Fibroblast of mammary gland (primary cell): ENCODE results near the gene SOS2.
"Not testable (repeated sequence)": the region's sequence is repeated elsewhere in the genome, so short reads cannot be mapped to it uniquely, and the experiment has no call there.

Experiments used
- DNase-seq: peaks from one replicate; pipeline ENCODE4 v3.0.0-alpha.2; 2010; ENCODE audit warnings: low read depth
- H3K4me3 ChIP-seq: 2 replicates; pipeline ENCODE4 v1.5.1; 2011; ENCODE audit warnings: low read depth, mild to moderate bottlenecking, low read length, moderate library complexity; ENCODE audit not compliant: control insufficient read depth
- TF ChIP-seq, protein P1 (sequence below): conservative IDR thresholded peaks from 2 replicates; pipeline ENCODE4 v1.5.1; 2011; ENCODE audit warnings: low read depth, low read length, inconsistent platforms; ENCODE audit not compliant: control insufficient read depth, insufficient read depth

The SOS2 gene

DNA sequence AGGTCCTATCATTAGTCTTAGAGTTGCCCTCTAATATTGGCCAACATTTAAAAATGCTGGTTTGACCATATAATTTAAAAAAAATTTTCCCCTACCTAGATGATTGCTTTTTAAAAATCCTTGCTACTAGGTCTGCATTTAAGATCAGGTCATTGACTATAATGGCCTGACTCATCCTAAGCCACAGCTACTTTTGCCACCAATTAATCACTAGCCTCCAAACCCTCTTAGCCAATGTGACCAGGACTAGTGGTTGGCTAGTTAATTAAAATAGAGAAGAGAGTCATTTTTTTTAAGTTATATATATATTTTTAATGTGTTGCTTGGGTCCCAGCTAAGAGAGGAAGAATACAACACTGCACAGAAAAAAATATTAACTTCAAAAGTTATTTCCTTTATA, 57.5 kb downstream of the SOS2 start:
- TF ChIP-seq, protein P1, sequence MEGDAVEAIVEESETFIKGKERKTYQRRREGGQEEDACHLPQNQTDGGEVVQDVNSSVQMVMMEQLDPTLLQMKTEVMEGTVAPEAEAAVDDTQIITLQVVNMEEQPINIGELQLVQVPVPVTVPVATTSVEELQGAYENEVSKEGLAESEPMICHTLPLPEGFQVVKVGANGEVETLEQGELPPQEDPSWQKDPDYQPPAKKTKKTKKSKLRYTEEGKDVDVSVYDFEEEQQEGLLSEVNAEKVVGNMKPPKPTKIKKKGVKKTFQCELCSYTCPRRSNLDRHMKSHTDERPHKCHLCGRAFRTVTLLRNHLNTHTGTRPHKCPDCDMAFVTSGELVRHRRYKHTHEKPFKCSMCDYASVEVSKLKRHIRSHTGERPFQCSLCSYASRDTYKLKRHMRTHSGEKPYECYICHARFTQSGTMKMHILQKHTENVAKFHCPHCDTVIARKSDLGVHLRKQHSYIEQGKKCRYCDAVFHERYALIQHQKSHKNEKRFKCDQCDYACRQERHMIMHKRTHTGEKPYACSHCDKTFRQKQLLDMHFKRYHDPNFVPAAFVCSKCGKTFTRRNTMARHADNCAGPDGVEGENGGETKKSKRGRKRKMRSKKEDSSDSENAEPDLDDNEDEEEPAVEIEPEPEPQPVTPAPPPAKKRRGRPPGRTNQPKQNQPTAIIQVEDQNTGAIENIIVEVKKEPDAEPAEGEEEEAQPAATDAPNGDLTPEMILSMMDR = no peak
- peak; percentile 51 for DNase-seq
- H3K4me3 ChIP-seq = no peak overlapping the region

DNA sequence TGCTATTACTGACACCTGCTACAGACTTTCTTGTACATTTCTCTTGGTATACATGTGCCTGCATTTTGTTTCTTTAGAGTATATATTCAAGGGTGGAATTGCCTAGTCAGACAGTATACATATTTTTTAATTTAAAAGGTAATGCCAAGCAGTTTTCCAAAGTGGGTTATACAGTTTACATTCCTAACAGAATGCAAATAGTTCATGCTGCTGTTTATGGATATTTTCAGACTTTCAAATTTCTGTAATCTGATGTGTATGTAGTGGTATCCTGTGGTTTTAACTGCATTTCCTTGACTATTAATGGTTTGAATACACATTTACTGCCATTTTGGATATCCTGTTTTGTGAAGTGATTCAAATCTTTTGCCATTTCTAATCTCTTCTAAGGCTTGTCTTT, 59.5 kb downstream of the SOS2 start:
- H3K4me3 ChIP-seq = no peak overlapping the region
- no peak for DNase-seq
- TF ChIP-seq, protein P1 = no peak

DNA sequence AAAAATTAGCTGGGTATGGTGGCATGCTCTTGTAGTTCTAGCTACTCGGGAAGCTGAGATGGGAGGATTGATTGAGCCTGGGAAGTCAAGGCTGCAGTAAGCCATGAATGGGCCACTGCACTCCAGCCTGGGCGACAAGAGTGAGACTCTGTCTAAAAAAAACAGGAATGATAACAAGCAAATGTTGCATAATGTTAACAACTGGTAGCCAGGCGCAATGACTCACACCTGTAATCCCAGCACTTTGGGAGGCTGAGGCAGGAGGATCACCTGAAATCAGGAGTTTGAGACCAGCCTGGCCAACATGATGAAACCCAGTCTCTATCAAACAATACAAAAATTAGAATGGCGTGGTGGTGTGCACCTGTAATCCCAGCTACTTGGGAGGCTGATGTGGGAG, 64.0 kb downstream of the SOS2 start:
- DNase-seq = peak; percentile 4
- H3K4me3 ChIP-seq = not testable (repeated sequence)

DNA sequence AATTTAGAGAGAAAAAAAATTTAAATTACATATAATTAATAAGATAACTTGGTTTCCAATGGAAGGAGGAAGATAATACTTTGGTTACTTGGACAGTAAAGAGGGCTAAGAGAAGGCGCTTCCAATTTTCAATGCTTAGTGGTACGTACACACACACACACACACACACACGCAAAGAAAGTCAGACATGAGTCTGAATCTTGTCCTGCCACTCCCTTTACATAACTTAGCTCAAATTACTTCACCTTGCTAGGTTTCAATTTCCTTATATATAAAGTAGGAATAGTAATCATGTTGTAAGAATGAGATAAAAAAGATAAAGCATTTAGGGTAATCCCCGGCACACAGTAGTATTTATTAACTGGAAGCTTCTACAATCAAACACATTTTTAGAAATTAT, 75.3 kb downstream of the SOS2 start:
- TF ChIP-seq, protein P1 = no peak
- no peak for DNase-seq

DNA sequence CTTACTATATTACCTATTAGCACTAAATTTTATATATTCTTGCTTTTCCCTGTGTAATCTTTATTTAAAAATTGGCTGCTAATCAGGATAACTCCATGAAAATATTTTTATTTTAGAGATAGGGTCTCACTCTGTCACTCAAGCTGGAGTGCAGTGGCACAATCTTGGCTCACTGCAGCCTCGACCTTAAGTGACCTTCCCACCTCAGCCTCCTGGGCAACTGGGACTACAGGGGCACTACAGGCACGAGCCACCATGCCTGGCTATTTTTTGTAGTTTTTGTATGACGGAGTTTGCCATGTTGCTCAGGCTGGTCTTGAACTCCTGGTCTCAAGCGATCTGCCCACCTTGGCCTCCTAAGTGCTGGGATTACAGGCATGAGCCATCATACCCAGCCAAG, 82.6 kb downstream of the SOS2 start:
- no peak for DNase-seq
- TF ChIP-seq, protein P1 = no peak
- no peak overlapping the region for H3K4me3 ChIP-seq

More for the DNA sequence above, 75.3 kb downstream of the SOS2 start:
- no peak overlapping the region for H3K4me3 ChIP-seq

DNA sequence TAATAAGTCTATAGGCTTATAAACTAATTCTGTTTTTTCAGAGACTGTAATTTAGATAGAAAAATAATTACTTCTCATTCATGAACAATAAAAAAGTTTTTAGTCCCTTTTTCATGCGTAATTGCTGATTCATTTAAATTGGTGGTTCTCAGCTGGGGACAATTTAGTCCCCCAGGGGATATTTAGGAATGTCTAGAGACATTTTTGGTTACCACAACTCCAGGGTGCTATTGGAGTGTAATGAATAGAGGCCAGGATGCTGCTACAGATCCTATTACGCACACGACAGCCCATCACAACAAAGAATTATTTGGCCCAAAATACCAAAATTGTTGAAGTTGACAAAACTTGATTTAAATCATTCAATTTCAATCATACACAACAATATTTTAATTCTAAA, 92.2 kb downstream of the SOS2 start:
- peak; percentile 42 for DNase-seq
- TF ChIP-seq, protein P1 = no peak
- H3K4me3 ChIP-seq = no peak overlapping the region

DNA sequence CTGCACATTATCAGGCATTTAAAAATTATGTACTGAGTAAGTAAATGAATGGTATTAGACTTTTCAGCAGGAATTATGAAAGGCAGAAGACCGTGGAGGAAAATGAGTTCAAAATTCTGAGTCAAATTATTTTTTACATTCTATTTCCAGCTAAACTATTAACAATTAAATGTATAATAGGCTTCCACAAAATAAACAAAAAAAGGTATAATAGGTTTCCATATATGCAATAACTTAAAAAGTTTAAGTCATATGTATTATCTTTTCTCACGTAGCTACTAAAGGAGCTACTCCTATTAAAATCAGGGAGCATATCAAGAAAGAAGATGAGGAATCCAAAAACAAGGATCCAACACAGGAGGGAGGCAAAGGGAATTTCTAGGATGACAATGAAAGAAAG, 103.6 kb downstream of the SOS2 start:
- TF ChIP-seq, protein P1 = no peak
- DNase-seq = no peak
- H3K4me3 ChIP-seq = no peak overlapping the region

DNA sequence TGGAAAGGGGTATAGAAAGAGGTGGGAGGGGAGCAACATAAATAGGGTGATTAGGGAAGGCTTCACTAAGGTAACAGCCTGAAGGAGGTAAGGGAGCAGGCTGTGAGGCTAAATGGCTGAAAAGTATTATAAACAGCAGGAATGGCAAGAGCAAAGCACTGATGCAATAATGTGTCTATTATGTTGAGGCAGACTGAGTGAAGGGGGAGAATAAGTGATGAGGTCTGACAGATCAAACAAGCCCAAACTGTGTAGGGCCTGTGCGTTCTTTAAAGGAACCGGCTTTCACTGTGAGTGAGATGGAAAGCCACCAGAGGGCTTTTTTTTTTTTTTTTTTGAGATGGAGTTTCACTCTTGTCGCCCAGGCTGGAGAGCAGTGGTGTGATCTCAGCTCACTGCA, 108.3 kb downstream of the SOS2 start:
- TF ChIP-seq, protein P1 = no peak
- H3K4me3 ChIP-seq = no peak overlapping the region
- no peak for DNase-seq
